ENCODE data around the gene PTPN7. TPM values are rescaled to one million over a fixed set of nuclear protein-coding genes. Genes with fewer than 3 reads are reported as not detected.
"Not testable (repeated sequence)": the region's sequence is repeated elsewhere in the genome, so short reads cannot be mapped to it uniquely, and the experiment has no call there.

PTPN7 gene
- total RNA-seq, 1 experiment from 2014 or later: not detected

DNA sequence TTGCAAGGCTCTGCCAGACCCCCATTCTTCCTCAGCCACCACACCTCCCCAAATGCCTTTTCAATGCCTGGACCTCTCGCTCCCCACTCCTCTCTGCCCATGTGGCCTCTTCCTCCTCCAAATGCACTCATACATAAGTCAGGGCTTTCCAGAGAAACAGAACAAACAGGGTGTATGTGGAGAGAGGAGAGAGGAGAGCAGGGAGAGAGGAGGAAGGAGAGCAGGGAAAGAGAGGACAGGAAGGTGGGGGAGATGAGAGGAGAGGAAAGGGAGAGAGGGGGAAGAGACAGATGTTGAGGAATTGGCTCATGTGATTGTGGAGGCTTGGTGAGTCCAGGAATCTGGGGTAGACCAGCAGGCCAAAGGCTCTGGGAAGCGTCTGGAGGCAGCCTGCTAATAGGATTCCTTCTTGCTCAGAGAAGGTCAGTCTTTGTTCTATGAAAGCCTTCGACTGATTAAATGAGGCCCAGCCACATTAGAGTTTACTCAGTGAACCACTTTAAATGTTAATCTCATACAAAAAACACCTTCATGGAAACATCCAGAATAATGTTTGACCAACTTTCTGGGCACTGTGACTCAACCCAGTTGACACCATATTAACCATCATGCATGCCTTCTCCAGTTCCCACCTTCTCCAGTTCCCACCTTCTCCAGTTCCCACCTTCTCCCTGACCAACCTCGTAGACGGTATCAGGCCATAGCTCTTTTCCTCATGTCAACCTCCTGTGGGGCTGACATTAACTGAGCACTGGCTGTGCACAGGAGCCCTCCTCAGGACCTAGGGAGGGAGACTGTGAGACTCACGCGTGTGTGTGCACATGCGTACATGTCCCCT, 21.9 kb upstream of the PTPN7 start:
- H3K36me3 Mint-ChIP-seq (ENCODE audit: insufficient read depth, unreplicated experiment): no peaks in the 10 kb centered on the region
- peaks cover 93% of the 10 kb centered on the region for H3K27me3 Mint-ChIP-seq (ENCODE audit: unreplicated experiment)
- H3K4me3 Mint-ChIP-seq (ENCODE audit: low read depth, unreplicated experiment): no peak overlapping the region
- no peak overlapping the region for H3K27ac Mint-ChIP-seq (ENCODE audit: unreplicated experiment)
- TF ChIP-seq, protein P1, sequence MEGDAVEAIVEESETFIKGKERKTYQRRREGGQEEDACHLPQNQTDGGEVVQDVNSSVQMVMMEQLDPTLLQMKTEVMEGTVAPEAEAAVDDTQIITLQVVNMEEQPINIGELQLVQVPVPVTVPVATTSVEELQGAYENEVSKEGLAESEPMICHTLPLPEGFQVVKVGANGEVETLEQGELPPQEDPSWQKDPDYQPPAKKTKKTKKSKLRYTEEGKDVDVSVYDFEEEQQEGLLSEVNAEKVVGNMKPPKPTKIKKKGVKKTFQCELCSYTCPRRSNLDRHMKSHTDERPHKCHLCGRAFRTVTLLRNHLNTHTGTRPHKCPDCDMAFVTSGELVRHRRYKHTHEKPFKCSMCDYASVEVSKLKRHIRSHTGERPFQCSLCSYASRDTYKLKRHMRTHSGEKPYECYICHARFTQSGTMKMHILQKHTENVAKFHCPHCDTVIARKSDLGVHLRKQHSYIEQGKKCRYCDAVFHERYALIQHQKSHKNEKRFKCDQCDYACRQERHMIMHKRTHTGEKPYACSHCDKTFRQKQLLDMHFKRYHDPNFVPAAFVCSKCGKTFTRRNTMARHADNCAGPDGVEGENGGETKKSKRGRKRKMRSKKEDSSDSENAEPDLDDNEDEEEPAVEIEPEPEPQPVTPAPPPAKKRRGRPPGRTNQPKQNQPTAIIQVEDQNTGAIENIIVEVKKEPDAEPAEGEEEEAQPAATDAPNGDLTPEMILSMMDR (IDR thresholded peaks at IDR 0.05; ENCODE audit: unreplicated experiment): no peak
- DNase-seq: no peak
- BruUV-seq (replicated peaks): no TSS peak
- CTCF ChIA-PET: interaction anchor here (0.6 kb wide), 1 partner anchor 133 kb away, joined by 3 read pairs; no protein-coding TSS in a partner anchor
- peaks cover 8% of the 10 kb centered on the region for H3K4me1 Mint-ChIP-seq (ENCODE audit: low read depth, unreplicated experiment)
- H3K9me3 Mint-ChIP-seq (ENCODE audit: low read depth, unreplicated experiment): no peaks in the 10 kb centered on the region
- intact Hi-C loops (cut with micrococcal nuclease; ENCODE audit: unreplicated experiment): loop anchor here (10.0 kb wide), 1 partner anchor 533 kb away; the partner anchor contains the start of gene SYT2

DNA sequence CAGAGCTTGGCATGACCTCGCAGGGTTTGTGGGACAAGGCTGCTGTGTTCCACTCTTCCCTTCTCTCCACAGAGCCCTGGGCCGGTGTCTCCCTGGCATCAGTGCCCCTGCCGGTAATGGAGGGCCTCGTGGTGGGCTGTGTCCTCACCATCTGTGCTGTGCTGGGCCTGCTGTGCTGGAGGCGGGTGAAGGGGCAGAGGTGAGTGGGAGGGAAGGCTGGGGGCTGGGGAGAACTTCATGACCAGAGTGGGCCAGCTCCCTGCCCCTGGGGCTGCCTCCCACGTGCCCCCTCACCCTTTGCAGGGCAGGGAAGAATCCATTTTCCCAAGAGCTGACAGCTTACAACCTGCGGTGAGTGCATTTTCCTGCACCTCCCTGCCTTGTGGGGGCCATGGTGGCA, 21.2 kb upstream of the PTPN7 start:
- H3K4me1 Mint-ChIP-seq (ENCODE audit: low read depth, unreplicated experiment): peaks cover 8% of the 10 kb centered on the region
- no TSS peak for BruUV-seq (replicated peaks)
- no peaks in the 10 kb centered on the region for H3K36me3 Mint-ChIP-seq (ENCODE audit: insufficient read depth, unreplicated experiment)
- TF ChIP-seq, protein P1 (IDR thresholded peaks at IDR 0.05; ENCODE audit: unreplicated experiment): no peak
- H3K4me3 Mint-ChIP-seq (ENCODE audit: low read depth, unreplicated experiment): no peak overlapping the region
- CTCF ChIA-PET: no interaction called here
- no peaks in the 10 kb centered on the region for H3K9me3 Mint-ChIP-seq (ENCODE audit: low read depth, unreplicated experiment)
- peaks cover 87% of the 10 kb centered on the region for H3K27me3 Mint-ChIP-seq (ENCODE audit: unreplicated experiment)
- no peak for DNase-seq
- intact Hi-C loops (cut with micrococcal nuclease; ENCODE audit: unreplicated experiment): loop anchor here (10.0 kb wide), 1 partner anchor 533 kb away; the partner anchor contains the start of gene SYT2
- H3K27ac Mint-ChIP-seq (ENCODE audit: unreplicated experiment): no peak overlapping the region

DNA sequence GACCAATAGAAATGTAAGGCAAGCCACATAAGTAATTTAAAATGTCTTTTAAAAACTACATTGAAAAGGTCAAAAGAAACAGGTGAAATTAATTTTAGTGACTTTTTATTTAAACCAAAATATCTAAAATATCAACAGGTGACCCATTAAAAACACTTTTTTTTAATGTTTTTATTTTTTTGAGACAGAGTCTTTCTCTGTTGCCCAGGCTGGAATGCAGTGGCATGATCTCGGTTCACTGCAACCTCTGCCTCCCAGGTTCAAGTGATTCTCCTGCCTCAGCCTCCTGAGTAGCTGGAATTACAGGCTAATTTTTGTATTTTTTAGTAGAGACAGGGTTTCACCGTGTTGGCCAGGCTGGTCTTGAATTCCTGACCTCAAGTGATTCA, 20.3 kb upstream of the PTPN7 start:
- DNase-seq; H3K4me1 Mint-ChIP-seq (ENCODE audit: low read depth, unreplicated experiment); H3K27ac Mint-ChIP-seq (ENCODE audit: unreplicated experiment); BruUV-seq (replicated peaks); H3K9me3 Mint-ChIP-seq (ENCODE audit: low read depth, unreplicated experiment); H3K36me3 Mint-ChIP-seq (ENCODE audit: insufficient read depth, unreplicated experiment); H3K4me3 Mint-ChIP-seq (ENCODE audit: low read depth, unreplicated experiment): not testable (repeated sequence)
- intact Hi-C loops (cut with micrococcal nuclease; ENCODE audit: unreplicated experiment): loop anchor here (10.0 kb wide), 1 partner anchor 534 kb away; the partner anchor contains the start of gene SYT2
- peaks cover 78% of the 10 kb centered on the region for H3K27me3 Mint-ChIP-seq (ENCODE audit: unreplicated experiment)
- CTCF ChIA-PET: interaction anchor here (0.7 kb wide), 1 partner anchor 25 kb away, joined by 3 read pairs; no protein-coding TSS in a partner anchor

DNA sequence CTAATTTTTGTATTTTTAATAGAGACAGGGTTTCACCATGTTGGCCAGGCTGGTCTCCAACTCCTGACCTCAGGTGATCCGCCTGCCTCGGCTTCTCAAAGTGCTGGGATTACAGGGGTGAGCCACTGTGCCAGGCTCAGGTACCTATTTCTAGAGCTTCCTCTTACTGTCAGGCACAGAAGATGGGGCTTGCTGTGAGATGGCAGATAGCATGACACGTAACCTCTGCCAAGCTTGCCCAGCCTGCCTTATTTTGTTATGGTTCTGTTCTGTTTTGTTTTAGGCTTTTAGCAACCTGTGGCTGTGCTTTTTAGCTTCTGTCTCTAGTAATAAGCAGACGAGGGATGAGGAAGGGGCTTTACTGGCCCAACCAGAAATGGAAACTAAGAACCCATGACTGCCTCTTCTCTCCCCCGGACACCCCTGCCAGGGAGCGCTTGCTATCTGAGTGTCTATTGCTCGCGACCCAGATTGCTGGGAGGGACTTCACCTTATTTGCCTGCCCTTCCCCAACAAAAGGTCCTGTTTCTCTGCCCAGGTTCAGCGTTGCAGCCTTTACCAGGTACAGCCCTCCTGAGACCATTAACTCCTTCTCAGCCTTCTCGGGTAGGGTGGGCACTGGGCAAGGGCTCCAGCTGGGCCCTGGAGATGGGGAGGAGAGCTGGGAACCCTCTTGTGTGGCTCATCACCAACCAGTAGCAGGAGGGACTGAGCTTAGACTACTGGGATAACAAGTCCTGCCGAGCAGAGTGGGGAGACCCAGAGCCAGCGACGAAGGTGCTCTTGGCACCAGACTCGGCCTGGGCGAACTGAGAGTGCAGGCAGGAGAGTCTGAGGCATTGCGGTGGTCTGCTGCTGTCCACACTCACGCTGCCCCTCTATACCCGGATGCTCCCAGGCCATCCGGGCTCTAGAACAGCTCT, 19.7 kb upstream of the PTPN7 start:
- no peak overlapping the region for H3K27ac Mint-ChIP-seq (ENCODE audit: unreplicated experiment)
- CTCF ChIA-PET: interaction anchor here (0.7 to 1.6 kb wide), 4 partner anchors 10 to 26 kb away, joined by 3 read pairs; partner anchors contain the start of gene LGR6
- BruUV-seq (replicated peaks): no TSS peak
- intact Hi-C loops (cut with micrococcal nuclease; ENCODE audit: unreplicated experiment): loop anchor here (10.0 kb wide), 1 partner anchor 535 kb away; the partner anchor contains the start of gene SYT2
- peaks cover 7% of the 10 kb centered on the region for H3K4me1 Mint-ChIP-seq (ENCODE audit: low read depth, unreplicated experiment)
- H3K36me3 Mint-ChIP-seq (ENCODE audit: insufficient read depth, unreplicated experiment): no peaks in the 10 kb centered on the region
- H3K9me3 Mint-ChIP-seq (ENCODE audit: low read depth, unreplicated experiment): no peaks in the 10 kb centered on the region
- no peak overlapping the region for H3K4me3 Mint-ChIP-seq (ENCODE audit: low read depth, unreplicated experiment)
- no peak for DNase-seq
- peaks cover 72% of the 10 kb centered on the region for H3K27me3 Mint-ChIP-seq (ENCODE audit: unreplicated experiment)
- TF ChIP-seq, protein P1 (IDR thresholded peaks at IDR 0.05; ENCODE audit: unreplicated experiment): no peak
